GM12801 (cell line): ENCODE results near the gene ZNF189.

Source experiments
- TF ChIP-seq, protein P1 (sequence below): IDR thresholded peaks from one replicate; pipeline ENCODE4 v1.5.1; 2011; ENCODE audit warnings: control low read depth; ENCODE audit not compliant: insufficient read length; ENCODE audit errors: extremely low read depth

The ZNF189 gene

DNA sequence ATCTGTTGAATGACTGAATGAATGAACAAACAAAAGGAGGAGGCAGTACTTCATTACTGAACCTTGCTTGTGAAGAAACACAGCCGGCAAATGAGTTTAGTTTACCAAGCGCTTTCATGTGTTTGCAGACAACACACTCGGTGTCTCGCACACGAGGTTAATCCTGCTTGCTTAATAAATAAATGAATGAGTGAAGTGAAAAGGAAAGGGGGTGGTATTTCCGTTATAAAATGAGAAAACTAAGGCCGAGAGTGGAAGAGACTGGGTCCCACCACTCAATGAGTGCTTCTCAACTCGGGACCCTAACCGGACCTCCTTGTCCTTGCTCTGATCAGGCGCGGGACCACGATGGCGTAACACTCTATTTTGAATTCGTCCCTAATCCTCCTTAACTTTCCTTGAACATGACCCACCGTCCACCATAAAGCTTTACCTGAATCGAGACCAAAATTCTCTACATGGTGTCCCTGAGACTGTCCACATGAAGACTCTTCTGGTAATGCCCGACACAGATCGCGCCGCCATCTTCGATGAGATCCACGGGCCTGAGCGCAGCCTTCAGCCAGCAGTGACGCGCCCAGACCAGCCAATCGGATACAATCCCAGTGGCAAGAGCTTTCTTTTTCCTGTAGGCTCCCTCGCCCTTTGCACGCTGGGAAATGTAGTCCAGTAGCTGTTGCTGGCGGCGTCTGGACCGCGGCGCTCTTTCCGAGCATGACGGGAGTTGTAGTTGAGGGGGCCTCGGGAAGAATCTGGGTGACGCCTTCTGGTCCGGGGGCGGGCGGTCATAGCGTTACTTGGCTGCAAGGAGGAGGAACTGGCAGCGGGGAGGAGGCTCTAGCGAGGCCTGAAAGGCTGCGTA lies at the start of gene ZNF189, which contains the start of gene MRPL50:
ZNF189 (plus strand) TSS at position 784 of the 862 bp plus-strand sequence. CDS start 306 bp downstream, outside the sequence.
MRPL50 (minus strand) TSS at position 551 of the 862 bp plus-strand sequence; CDS start at position 525, 26 bp downstream.
- TF ChIP-seq, protein P1, sequence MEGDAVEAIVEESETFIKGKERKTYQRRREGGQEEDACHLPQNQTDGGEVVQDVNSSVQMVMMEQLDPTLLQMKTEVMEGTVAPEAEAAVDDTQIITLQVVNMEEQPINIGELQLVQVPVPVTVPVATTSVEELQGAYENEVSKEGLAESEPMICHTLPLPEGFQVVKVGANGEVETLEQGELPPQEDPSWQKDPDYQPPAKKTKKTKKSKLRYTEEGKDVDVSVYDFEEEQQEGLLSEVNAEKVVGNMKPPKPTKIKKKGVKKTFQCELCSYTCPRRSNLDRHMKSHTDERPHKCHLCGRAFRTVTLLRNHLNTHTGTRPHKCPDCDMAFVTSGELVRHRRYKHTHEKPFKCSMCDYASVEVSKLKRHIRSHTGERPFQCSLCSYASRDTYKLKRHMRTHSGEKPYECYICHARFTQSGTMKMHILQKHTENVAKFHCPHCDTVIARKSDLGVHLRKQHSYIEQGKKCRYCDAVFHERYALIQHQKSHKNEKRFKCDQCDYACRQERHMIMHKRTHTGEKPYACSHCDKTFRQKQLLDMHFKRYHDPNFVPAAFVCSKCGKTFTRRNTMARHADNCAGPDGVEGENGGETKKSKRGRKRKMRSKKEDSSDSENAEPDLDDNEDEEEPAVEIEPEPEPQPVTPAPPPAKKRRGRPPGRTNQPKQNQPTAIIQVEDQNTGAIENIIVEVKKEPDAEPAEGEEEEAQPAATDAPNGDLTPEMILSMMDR = no peak

DNA sequence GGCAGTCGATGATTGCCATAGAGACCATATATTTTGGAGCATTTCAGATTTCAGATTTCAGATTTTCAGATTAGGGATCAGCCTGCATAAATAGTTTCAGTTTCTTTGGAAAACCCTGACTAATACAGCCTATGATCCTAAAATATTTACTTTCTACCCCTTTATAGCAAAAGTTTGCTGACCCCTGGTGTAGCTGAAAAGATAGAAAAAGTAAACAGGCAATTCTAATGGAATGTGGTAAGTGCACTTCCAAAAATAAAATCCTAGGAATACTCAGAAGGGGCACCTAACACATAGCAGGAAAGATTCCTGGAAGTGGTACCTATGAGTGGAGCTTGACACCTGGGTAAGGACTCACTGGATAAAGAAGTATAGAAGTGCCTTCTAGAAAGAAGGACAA lies 48.4 kb upstream of the ZNF189 start:
- TF ChIP-seq, protein P1 = no peak

GRCh38 chr9:101352892-101353463 lies 45.7 kb upstream of the ZNF189 start:
- TF ChIP-seq, protein P1 = no peak

GRCh38 chr9:101353683-101354082 lies 45.0 kb upstream of the ZNF189 start:
- TF ChIP-seq, protein P1 = no peak

DNA sequence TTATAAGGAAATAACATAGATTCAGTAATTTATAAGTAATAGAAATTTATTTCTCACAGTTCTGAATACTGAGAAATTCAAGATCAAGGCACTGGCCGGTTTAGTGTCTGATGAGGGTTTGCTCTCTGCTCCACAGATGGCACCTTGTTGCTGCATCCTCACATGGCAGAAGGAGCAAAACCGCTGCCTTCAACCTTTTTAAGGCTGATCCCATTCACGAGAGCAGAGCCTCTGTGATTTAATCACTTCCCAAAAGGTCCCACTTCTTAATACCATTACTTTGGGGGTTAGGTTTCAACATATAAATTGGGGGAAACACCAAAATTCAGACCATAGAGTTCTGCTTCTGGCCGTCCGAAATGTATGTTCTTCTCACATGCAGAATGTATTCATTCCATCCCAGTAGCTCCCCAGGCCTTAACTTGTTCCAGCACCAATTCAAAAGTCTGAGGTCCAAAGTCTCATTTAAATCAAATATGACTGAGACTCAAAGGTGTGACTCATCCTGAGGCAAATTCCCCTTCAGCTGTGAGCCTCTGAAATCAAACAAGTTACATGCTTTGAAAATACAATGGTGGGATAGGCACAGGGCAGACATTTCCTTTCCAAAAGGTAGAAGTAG lies 44.4 kb upstream of the ZNF189 start:
- TF ChIP-seq, protein P1 = no peak

- TF ChIP-seq, protein P1 = no peak
Measured at GRCh38 chr9:101354765-101355708, 43.6 kb upstream of the ZNF189 start.
